ENCODE results near the gene TMEM63A. TPM values are rescaled to one million over a fixed set of nuclear protein-coding genes. Genes with fewer than 3 reads are reported as not detected.

Gene TMEM63A
- total and polyA plus RNA-seq, 2 of the 13 experiments (the other 11 are each of a cell fraction or from before 2014, with no cell fraction given): 23.9 to 53.3 TPM

DNA sequence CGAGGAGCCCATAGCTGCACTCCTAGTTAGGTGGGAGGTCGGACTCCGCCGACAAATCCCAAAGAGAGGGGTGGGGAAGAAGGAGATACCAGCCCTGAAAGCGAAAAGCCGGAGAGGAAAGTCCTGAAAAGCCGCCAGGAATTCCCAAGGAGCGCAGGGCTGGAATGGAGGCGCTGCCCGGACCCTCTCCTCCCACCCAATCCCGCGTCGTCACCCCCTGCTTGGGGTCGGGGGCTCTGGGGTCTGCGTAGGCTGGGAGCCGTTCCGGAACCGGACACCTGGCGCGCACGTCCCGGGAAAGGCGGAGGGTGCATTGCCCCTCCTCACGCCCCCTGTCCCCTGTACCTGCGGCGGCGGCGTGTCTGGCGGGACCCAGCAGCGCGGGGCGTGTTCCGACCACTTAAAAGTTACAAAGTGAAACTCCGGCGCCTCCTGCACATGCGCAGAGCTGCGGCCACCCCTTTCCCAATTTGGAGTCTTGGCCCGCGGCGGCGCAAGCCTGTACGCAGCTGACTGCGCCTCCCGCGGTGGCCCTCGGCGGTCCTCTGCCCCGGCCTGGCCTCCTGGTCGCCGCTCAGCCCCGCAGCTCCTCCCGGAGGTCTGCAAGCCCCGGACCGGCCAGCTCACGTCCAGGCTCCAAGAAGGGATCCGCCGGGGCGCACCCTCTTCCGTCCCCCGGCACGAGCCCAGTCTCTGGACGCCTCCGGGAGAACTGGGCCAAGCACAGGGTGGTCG is at the start of gene TMEM63A (continued):
- TF ChIP-seq, protein P1, sequence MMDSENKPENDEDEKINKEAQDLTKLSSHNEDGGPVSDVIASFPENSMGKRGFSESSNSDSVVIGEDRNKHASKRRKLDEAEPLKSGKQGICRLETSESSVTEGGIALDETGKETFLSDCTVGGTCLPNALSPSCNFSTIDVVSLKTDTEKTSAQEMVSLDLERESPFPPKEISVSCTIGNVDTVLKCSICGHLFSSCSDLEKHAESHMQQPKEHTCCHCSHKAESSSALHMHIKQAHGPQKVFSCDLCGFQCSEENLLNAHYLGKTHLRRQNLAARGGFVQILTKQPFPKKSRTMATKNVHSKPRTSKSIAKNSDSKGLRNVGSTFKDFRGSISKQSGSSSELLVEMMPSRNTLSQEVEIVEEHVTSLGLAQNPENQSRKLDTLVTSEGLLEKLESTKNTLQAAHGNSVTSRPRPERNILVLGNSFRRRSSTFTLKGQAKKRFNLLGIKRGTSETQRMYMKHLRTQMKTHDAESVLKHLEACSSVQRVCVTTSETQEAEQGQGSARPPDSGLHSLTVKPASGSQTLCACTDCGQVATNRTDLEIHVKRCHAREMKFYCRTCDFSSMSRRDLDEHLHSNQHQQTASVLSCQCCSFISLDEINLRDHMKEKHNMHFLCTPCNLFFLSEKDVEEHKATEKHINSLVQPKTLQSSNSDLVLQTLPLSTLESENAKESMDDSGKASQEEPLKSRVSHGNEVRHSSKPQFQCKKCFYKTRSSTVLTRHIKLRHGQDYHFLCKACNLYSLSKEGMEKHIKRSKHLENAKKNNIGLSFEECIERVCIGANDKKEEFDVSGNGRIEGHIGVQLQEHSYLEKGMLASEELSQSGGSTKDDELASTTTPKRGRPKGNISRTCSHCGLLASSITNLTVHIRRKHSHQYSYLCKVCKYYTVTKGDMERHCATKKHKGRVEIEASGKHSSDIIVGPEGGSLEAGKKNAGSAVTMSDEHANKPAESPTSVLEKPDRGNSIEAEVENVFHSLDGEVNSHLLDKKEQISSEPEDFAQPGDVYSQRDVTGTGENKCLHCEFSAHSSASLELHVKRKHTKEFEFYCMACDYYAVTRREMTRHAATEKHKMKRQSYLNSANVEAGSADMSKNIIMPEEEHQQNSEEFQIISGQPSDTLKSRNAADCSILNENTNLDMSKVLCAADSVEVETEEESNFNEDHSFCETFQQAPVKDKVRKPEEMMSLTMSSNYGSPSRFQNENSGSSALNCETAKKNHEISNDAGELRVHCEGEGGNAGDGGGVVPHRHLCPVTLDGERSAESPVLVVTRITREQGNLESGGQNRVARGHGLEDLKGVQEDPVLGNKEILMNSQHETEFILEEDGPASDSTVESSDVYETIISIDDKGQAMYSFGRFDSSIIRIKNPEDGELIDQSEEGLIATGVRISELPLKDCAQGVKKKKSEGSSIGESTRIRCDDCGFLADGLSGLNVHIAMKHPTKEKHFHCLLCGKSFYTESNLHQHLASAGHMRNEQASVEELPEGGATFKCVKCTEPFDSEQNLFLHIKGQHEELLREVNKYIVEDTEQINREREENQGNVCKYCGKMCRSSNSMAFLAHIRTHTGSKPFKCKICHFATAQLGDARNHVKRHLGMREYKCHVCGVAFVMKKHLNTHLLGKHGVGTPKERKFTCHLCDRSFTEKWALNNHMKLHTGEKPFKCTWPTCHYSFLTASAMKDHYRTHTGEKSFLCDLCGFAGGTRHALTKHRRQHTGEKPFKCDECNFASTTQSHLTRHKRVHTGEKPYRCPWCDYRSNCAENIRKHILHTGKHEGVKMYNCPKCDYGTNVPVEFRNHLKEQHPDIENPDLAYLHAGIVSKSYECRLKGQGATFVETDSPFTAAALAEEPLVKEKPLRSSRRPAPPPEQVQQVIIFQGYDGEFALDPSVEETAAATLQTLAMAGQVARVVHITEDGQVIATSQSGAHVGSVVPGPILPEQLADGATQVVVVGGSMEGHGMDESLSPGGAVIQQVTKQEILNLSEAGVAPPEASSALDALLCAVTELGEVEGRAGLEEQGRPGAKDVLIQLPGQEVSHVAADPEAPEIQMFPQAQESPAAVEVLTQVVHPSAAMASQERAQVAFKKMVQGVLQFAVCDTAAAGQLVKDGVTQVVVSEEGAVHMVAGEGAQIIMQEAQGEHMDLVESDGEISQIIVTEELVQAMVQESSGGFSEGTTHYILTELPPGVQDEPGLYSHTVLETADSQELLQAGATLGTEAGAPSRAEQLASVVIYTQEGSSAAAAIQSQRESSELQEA (CRISPR knock-in tag; IDR thresholded peaks at IDR 0.05; ENCODE audit: not compliant biosample characterization): peak; percentile 46
- TF ChIP-seq PCBP1 (IDR thresholded peaks at IDR 0.05; ENCODE audit: borderline replicate concordance, low read depth, low read length) (no peak), LCORL (IDR thresholded peaks at IDR 0.05) (peak; percentile 5; the same call in 1 of the 2 replicates), LCORL (CRISPR knock-in tag; IDR thresholded peaks at IDR 0.05) (peak; percentile 98), MIER3 (CRISPR knock-in tag; IDR thresholded peaks at IDR 0.05; ENCODE audit: borderline replicate concordance) (0 out of 2 replicates have a peak, but pooled peaks have one; percentile 28), GABPA (IDR thresholded peaks at IDR 0.05; ENCODE audit: low read depth, low read length) (no peak), GABPA (CRISPR knock-in tag; IDR thresholded peaks at IDR 0.05; ENCODE audit: low read depth) (no peak), PRMT3 (CRISPR knock-in tag; IDR thresholded peaks at IDR 0.05; ENCODE audit: borderline replicate concordance, low read depth) (peak; percentile 54; the same call in 1 of the 2 replicates), ZFP62 (CRISPR knock-in tag; IDR thresholded peaks at IDR 0.05) (no peak), TEAD2 (CRISPR knock-in tag; IDR thresholded peaks at IDR 0.05) (no peak), TOPORS (CRISPR knock-in tag; IDR thresholded peaks at IDR 0.05) (no peak), MAFK (conservative IDR thresholded peaks at IDR 0.05 in 1 of 2, IDR thresholded peaks at IDR 0.05 in 1 of 2; ENCODE audit: low read length in 2 of 2) (no peak), TAF15 (IDR thresholded peaks at IDR 0.05; ENCODE audit: low read depth, low read length, poor library complexity, severe bottlenecking) (no peak), KDM5B (CRISPR knock-in tag; IDR thresholded peaks at IDR 0.05; ENCODE audit: borderline replicate concordance) (peak; percentile 91)
- TF ChIP-seq, protein P2, sequence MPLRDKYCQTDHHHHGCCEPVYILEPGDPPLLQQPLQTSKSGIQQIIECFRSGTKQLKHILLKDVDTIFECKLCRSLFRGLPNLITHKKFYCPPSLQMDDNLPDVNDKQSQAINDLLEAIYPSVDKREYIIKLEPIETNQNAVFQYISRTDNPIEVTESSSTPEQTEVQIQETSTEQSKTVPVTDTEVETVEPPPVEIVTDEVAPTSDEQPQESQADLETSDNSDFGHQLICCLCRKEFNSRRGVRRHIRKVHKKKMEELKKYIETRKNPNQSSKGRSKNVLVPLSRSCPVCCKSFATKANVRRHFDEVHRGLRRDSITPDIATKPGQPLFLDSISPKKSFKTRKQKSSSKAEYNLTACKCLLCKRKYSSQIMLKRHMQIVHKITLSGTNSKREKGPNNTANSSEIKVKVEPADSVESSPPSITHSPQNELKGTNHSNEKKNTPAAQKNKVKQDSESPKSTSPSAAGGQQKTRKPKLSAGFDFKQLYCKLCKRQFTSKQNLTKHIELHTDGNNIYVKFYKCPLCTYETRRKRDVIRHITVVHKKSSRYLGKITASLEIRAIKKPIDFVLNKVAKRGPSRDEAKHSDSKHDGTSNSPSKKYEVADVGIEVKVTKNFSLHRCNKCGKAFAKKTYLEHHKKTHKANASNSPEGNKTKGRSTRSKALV (CRISPR knock-in tag; IDR thresholded peaks at IDR 0.05): peak; percentile 86
- TF ChIP-seq, protein P3, sequence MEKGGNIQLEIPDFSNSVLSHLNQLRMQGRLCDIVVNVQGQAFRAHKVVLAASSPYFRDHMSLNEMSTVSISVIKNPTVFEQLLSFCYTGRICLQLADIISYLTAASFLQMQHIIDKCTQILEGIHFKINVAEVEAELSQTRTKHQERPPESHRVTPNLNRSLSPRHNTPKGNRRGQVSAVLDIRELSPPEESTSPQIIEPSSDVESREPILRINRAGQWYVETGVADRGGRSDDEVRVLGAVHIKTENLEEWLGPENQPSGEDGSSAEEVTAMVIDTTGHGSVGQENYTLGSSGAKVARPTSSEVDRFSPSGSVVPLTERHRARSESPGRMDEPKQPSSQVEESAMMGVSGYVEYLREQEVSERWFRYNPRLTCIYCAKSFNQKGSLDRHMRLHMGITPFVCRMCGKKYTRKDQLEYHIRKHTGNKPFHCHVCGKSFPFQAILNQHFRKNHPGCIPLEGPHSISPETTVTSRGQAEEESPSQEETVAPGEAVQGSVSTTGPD (CRISPR knock-in tag; IDR thresholded peaks at IDR 0.05): no peak; the same call in 1 of the 2 replicates
- TF ChIP-seq, protein P4, sequence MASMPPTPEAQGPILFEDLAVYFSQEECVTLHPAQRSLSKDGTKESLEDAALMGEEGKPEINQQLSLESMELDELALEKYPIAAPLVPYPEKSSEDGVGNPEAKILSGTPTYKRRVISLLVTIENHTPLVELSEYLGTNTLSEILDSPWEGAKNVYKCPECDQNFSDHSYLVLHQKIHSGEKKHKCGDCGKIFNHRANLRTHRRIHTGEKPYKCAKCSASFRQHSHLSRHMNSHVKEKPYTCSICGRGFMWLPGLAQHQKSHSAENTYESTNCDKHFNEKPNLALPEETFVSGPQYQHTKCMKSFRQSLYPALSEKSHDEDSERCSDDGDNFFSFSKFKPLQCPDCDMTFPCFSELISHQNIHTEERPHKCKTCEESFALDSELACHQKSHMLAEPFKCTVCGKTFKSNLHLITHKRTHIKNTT (CRISPR knock-in tag; IDR thresholded peaks at IDR 0.05): no peak

Measured in HepG2 (cell line).